Activated naive CD4-positive, alpha-beta T cell treated with anti-CD3 and anti-CD28 coated beads for 36 hours (primary cell): ENCODE measurements around the gene NAV2. TPM values are rescaled to one million over a fixed set of nuclear protein-coding genes. Genes with fewer than 3 reads are reported as not detected.

Source experiments
- CTCF ChIA-PET: fragments of 350-600 bp; sonication (Branson Sonifier 250); formaldehyde crosslinking; loops from one replicate; lab custom pipeline; 2021; ENCODE audit warnings: antibody characterized with exemption; lab: Charles Lee
- DNase-seq: peaks from one replicate; pipeline ENCODE4 v3.0.0-alpha.2; 2020
- H3K27ac Mint-ChIP-seq: one replicate; pipeline ENCODE4 v1.8.0; 2021; ENCODE audit warnings: mild to moderate bottlenecking, mixed read lengths
- H3K27me3 Mint-ChIP-seq: one replicate; pipeline ENCODE4 v1.8.0; 2021; ENCODE audit warnings: low read depth, mixed read lengths
- H3K36me3 Mint-ChIP-seq: one replicate; pipeline ENCODE4 v1.8.0; 2021; ENCODE audit warnings: low read depth, mixed read lengths
- H3K4me1 Mint-ChIP-seq: one replicate; pipeline ENCODE4 v1.8.0; 2021; ENCODE audit warnings: low read depth, mixed read lengths
- H3K4me3 Mint-ChIP-seq: one replicate; pipeline ENCODE4 v1.8.0; 2021; ENCODE audit warnings: mild to moderate bottlenecking, moderate library complexity, mixed read lengths
- H3K9me3 Mint-ChIP-seq: one replicate; pipeline ENCODE4 v1.8.0; 2021; ENCODE audit warnings: mixed read lengths
- intact Hi-C: fragments of 100-400 bp; cut with micrococcal nuclease; formaldehyde crosslinking; loops from one replicate; pipeline ENCODE4 v1.15.1; 2023
- total RNA-seq, 2 experiments: library from RNA; stranded (reverse); gene quantifications; one replicate each; pipeline ENCODE4 v1.2.3, GENCODE V29; 2021

NAV2 gene
- total RNA-seq, 2 experiments from 2014 or later = 0.20 to 0.41 TPM

- Mint-ChIP-seq H3K4me1 (peaks cover 11% of the 10 kb centered on the region), H3K27me3 (peaks cover 32% of the 10 kb centered on the region), H3K36me3 (no peaks in the 10 kb centered on the region), H3K9me3 (no peaks in the 10 kb centered on the region), H3K27ac (no peak overlapping the region), H3K4me3 (peak overlapping the region; percentile 70)
- CTCF ChIA-PET = interaction anchor here (0.6 to 2.9 kb wide), 28 partner anchors 8 to 235 kb away, joined by 3 to 19 read pairs (median 4); no protein-coding TSS in a partner anchor
- DNase-seq = peak; percentile 66
- intact Hi-C loops = loop anchor here (1.0 to 10.0 kb wide), 6 partner anchors 25 to 567 kb away; no protein-coding TSS in a partner anchor
Observed at GRCh38 chr11:20131788-20132666, 419.4 kb downstream of the NAV2 start.

GRCh38 chr11:20132667-20133039, 420.0 kb downstream of the NAV2 start:
- intact Hi-C loops = loop anchor here (1.0 to 10.0 kb wide), 6 partner anchors 24 to 568 kb away; no protein-coding TSS in a partner anchor
- CTCF ChIA-PET = interaction anchor here (0.5 to 2.9 kb wide), 27 partner anchors 8 to 234 kb away, joined by 3 to 19 read pairs (median 4); no protein-coding TSS in a partner anchor
- H3K27ac Mint-ChIP-seq = no peak overlapping the region
- peaks cover 32% of the 10 kb centered on the region for H3K27me3 Mint-ChIP-seq
- peak overlapping the region; percentile 70 for H3K4me3 Mint-ChIP-seq
- DNase-seq = no peak
- no peaks in the 10 kb centered on the region for H3K36me3 Mint-ChIP-seq
- peaks cover 11% of the 10 kb centered on the region for H3K4me1 Mint-ChIP-seq
- no peaks in the 10 kb centered on the region for H3K9me3 Mint-ChIP-seq

- H3K27me3 Mint-ChIP-seq = peaks cover 42% of the 10 kb centered on the region
- H3K9me3 Mint-ChIP-seq = no peaks in the 10 kb centered on the region
- no peak overlapping the region for H3K4me3 Mint-ChIP-seq
- DNase-seq = no peak
- H3K4me1 Mint-ChIP-seq = peaks cover 11% of the 10 kb centered on the region
- intact Hi-C loops = loop anchor here (5.0 to 10.0 kb wide), 2 partner anchors 198 to 570 kb away; no protein-coding TSS in a partner anchor
- no peak overlapping the region for H3K27ac Mint-ChIP-seq
- H3K36me3 Mint-ChIP-seq = no peaks in the 10 kb centered on the region
- CTCF ChIA-PET = interaction anchor here (0.6 kb wide), 1 partner anchor 20 kb away, joined by 3 read pairs; no protein-coding TSS in a partner anchor
Observed at GRCh38 chr11:20134991-20135736, 422.5 kb downstream of the NAV2 start.

GRCh38 chr11:20137637-20138036, 425.0 kb downstream of the NAV2 start:
- H3K4me1 Mint-ChIP-seq = no peaks in the 10 kb centered on the region
- intact Hi-C loops = loop anchor here (10.0 kb wide), 1 partner anchor 573 kb away; no protein-coding TSS in a partner anchor
- no peak overlapping the region for H3K4me3 Mint-ChIP-seq
- no peak for DNase-seq
- H3K36me3 Mint-ChIP-seq = no peaks in the 10 kb centered on the region
- no peak overlapping the region for H3K27ac Mint-ChIP-seq
- H3K9me3 Mint-ChIP-seq = peaks cover 3% of the 10 kb centered on the region
- CTCF ChIA-PET = interaction anchor here (0.8 to 1.8 kb wide), 3 partner anchors 9 to 12 kb away, joined by 3 to 7 read pairs (median 4); no protein-coding TSS in a partner anchor
- H3K27me3 Mint-ChIP-seq = peaks cover 44% of the 10 kb centered on the region

- H3K27me3 Mint-ChIP-seq = peaks cover 44% of the 10 kb centered on the region
- no peaks in the 10 kb centered on the region for H3K4me1 Mint-ChIP-seq
- CTCF ChIA-PET = no interaction called here
- H3K4me3 Mint-ChIP-seq = no peak overlapping the region
- peaks cover 3% of the 10 kb centered on the region for H3K9me3 Mint-ChIP-seq
- intact Hi-C loops = loop anchor here (10.0 kb wide), 1 partner anchor 574 kb away; no protein-coding TSS in a partner anchor
- no peak overlapping the region for H3K27ac Mint-ChIP-seq
- H3K36me3 Mint-ChIP-seq = no peaks in the 10 kb centered on the region
- no peak for DNase-seq
Observed at GRCh38 chr11:20138707-20139106, 426.1 kb downstream of the NAV2 start.

GRCh38 chr11:20154381-20154780, 441.7 kb downstream of the NAV2 start:
- Mint-ChIP-seq H3K36me3 (no peaks in the 10 kb centered on the region), H3K4me3 (no peak overlapping the region), H3K9me3 (no peaks in the 10 kb centered on the region), H3K4me1 (peaks cover 24% of the 10 kb centered on the region), H3K27me3 (peaks cover 40% of the 10 kb centered on the region), H3K27ac (no peak overlapping the region)
- DNase-seq = no peak
- CTCF ChIA-PET = interaction anchor here (1.0 to 1.9 kb wide), 5 partner anchors 19 to 201 kb away, joined by 3 to 9 read pairs (median 3); no protein-coding TSS in a partner anchor
- intact Hi-C loops = loop anchor here (10.0 kb wide), 1 partner anchor 510 kb away; the partner anchor contains the start of gene NELL1

GRCh38 chr11:20155683-20156279, 443.1 kb downstream of the NAV2 start:
- intact Hi-C loops = loop anchor here (1.0 to 10.0 kb wide), 6 partner anchors 23 to 915 kb away; partner anchors contain the start of genes E2F8, NAV2, NELL1 and PRMT3
- CTCF ChIA-PET = interaction anchor here (0.9 to 1.9 kb wide), 4 partner anchors 23 to 200 kb away, joined by 3 to 9 read pairs (median 6); no protein-coding TSS in a partner anchor

GRCh38 chr11:20156280-20156875, 443.7 kb downstream of the NAV2 start:
- Mint-ChIP-seq H3K4me1 (peaks cover 29% of the 10 kb centered on the region), H3K27me3 (peaks cover 54% of the 10 kb centered on the region), H3K4me3 (peak overlapping the region; percentile 70), H3K27ac (no peak overlapping the region), H3K9me3 (no peaks in the 10 kb centered on the region), H3K36me3 (no peaks in the 10 kb centered on the region)
- intact Hi-C loops = loop anchor here (1.0 to 10.0 kb wide), 6 partner anchors 24 to 916 kb away; partner anchors contain the start of genes E2F8, NAV2, NELL1 and PRMT3
- CTCF ChIA-PET = interaction anchor here (1.2 kb wide), 1 partner anchor 25 kb away, joined by 3 read pairs; no protein-coding TSS in a partner anchor
- DNase-seq = peak; percentile 76

More at GRCh38 chr11:20155683-20156279, 443.1 kb downstream of the NAV2 start:
- Mint-ChIP-seq H3K27ac (no peak overlapping the region), H3K27me3 (peaks cover 50% of the 10 kb centered on the region), H3K36me3 (no peaks in the 10 kb centered on the region), H3K4me1 (peaks cover 27% of the 10 kb centered on the region), H3K9me3 (no peaks in the 10 kb centered on the region), H3K4me3 (peak overlapping the region; percentile 70)
- no peak for DNase-seq

- Mint-ChIP-seq H3K9me3 (no peaks in the 10 kb centered on the region), H3K36me3 (no peaks in the 10 kb centered on the region), H3K4me3 (peak overlapping the region; percentile 70), H3K27ac (no peak overlapping the region), H3K4me1 (peaks cover 34% of the 10 kb centered on the region), H3K27me3 (peaks cover 56% of the 10 kb centered on the region)
- intact Hi-C loops = loop anchor here (1.0 to 10.0 kb wide), 6 partner anchors 24 to 916 kb away; partner anchors contain the start of genes E2F8, NAV2, NELL1 and PRMT3
- peak; percentile 62 for DNase-seq
- CTCF ChIA-PET = interaction anchor here (1.2 kb wide), 1 partner anchor 25 kb away, joined by 3 read pairs; no protein-coding TSS in a partner anchor
Observed at GRCh38 chr11:20156876-20157613, 444.4 kb downstream of the NAV2 start.

- H3K9me3 Mint-ChIP-seq = no peaks in the 10 kb centered on the region
- H3K27me3 Mint-ChIP-seq = peaks cover 63% of the 10 kb centered on the region
- CTCF ChIA-PET = interaction anchor here (1.2 kb wide), 1 partner anchor 26 kb away, joined by 3 read pairs; no protein-coding TSS in a partner anchor
- peaks cover 38% of the 10 kb centered on the region for H3K4me1 Mint-ChIP-seq
- peak overlapping the region; percentile 70 for H3K4me3 Mint-ChIP-seq
- intact Hi-C loops = loop anchor here (2.0 to 10.0 kb wide), 6 partner anchors 25 to 917 kb away; partner anchors contain the start of genes E2F8, NAV2, NELL1 and SLC6A5
- no peak for DNase-seq
- no peak overlapping the region for H3K27ac Mint-ChIP-seq
- H3K36me3 Mint-ChIP-seq = no peaks in the 10 kb centered on the region
Observed at GRCh38 chr11:20157728-20158127, 445.1 kb downstream of the NAV2 start.
